ENCODE data around the gene KRT34.

DNA sequence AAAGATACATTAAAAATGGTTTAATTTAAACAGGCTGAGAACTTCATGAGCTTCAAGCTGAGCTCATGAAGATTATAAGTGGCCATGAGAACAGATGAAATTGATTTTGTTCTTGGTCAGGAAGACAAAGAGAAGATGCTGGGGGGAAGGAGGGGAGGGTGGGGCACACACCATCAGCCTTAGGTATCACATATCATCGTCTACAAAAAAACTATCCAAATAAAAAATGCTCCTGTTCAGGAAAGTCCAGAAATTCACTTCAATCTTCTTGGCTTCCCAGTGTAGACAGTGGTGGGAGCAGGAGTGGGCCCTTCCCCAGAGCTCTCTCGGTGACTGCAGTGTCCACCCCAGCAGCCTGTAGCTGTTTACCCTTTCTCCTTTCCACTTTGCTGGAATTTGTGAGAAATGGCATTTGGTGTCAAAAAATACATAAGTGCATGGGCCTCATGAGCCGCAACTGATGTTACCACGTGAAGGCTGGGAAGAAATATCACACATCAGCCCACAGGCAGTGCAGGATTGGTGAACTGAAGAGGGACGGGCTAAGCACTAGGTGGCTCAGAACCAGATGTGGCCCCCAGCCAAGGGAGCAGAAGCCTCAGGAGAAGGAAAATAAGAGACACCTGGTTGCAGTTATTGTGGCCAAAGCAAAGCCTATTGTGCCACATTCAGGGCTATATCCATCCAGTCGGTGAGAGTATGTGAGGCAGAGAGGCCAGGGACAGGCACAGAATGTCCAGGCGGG, 36.2 kb upstream of the KRT34 start:
- TF ChIP-seq GATA2 (IDR thresholded peaks at IDR 0.05; ENCODE audit: low read depth, low read length) (no peak), GATA3 (IDR thresholded peaks at IDR 0.05; ENCODE audit: low read depth, low read length) (no peak)

All from SH-SY5Y (cell line).